ENCODE measurements around the gene P2RY6. TPM values are rescaled to one million over a fixed set of nuclear protein-coding genes. Genes with fewer than 3 reads are reported as not detected.

P2RY6 gene
- total RNA-seq, 1 donor from 2014 or later, result not detected

DNA sequence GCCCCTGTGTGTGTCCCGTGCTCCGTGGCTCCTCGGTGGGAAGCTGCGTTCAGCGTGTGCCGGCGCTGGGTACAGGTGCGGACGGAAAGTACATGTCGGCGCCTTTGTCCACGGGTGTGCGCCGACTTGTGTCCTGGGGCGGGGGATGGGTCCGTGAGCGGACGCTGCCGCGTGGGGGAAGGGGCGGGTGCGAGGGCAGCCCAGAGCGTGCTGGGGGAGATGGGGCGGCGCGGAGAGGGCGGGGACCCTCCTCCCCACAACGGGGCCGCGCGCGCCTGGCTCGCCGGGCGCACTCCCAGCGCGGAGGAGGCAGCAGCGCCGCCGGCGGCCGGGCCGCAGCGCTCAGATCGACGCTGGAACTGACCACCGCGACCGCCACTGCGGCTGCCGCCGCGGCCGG, 70.5 kb downstream of the P2RY6 start:
- no peaks in the 10 kb centered on the region for H3K9me3 Mint-ChIP-seq (ENCODE audit: unreplicated experiment)
- H3K4me3 Mint-ChIP-seq (ENCODE audit: unreplicated experiment), result peak overlapping the region; percentile 35
- H3K4me1 Mint-ChIP-seq (ENCODE audit: unreplicated experiment), result peaks cover 26% of the 10 kb centered on the region
- H3K36me3 Mint-ChIP-seq (ENCODE audit: unreplicated experiment), result peaks cover 2% of the 10 kb centered on the region
- no peak overlapping the region for H3K27ac Mint-ChIP-seq (ENCODE audit: unreplicated experiment)
- TF ChIP-seq, protein P1, sequence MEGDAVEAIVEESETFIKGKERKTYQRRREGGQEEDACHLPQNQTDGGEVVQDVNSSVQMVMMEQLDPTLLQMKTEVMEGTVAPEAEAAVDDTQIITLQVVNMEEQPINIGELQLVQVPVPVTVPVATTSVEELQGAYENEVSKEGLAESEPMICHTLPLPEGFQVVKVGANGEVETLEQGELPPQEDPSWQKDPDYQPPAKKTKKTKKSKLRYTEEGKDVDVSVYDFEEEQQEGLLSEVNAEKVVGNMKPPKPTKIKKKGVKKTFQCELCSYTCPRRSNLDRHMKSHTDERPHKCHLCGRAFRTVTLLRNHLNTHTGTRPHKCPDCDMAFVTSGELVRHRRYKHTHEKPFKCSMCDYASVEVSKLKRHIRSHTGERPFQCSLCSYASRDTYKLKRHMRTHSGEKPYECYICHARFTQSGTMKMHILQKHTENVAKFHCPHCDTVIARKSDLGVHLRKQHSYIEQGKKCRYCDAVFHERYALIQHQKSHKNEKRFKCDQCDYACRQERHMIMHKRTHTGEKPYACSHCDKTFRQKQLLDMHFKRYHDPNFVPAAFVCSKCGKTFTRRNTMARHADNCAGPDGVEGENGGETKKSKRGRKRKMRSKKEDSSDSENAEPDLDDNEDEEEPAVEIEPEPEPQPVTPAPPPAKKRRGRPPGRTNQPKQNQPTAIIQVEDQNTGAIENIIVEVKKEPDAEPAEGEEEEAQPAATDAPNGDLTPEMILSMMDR (IDR thresholded peaks at IDR 0.05), result no peak
- no peaks in the 10 kb centered on the region for H3K27me3 Mint-ChIP-seq (ENCODE audit: unreplicated experiment)
- no peak for DNase-seq (ENCODE audit: extremely low spot score, unreplicated experiment)

DNA sequence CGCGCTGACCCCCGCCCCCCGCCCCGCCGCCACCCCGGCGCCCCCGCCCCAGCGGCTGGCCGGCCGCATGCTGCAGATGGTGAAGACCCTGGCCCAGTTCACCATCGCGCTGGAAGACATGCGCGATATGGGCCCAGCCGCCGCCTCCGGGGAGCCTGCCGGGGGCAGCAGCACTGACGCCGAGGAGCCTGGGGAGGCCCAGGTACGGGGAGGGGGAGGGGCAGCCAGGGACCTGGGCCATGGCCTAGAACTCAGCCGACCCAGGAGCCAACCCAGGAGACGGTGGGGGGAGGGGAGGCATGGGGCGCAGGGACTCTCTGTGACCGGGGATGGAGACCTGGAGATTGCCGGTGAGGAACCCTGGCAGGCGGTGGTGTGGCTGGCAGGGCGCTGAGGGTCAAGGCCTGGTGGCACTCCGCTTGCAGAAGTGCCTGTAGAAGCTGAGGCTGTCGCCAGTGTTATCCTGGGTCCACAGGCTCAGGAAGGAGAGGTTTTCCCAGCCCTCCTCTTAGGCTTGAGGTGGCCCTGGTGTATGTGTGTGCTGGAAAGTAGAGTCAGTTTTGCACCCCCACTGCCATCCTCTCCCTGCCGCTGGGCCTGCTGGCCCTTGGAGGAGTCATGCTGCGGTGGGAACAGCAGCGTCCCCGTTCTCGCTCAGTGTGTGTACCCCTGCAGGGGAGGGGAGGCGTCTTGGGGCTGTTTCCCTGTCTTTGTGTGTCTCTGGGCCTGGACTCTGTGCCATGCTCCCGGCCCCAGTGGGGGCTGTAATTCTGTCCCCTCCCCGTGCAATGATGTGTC, 71.1 kb downstream of the P2RY6 start:
- no peak for DNase-seq (ENCODE audit: extremely low spot score, unreplicated experiment)
- no peak overlapping the region for H3K27ac Mint-ChIP-seq (ENCODE audit: unreplicated experiment)
- H3K36me3 Mint-ChIP-seq (ENCODE audit: unreplicated experiment), result peaks cover 2% of the 10 kb centered on the region

DNA sequence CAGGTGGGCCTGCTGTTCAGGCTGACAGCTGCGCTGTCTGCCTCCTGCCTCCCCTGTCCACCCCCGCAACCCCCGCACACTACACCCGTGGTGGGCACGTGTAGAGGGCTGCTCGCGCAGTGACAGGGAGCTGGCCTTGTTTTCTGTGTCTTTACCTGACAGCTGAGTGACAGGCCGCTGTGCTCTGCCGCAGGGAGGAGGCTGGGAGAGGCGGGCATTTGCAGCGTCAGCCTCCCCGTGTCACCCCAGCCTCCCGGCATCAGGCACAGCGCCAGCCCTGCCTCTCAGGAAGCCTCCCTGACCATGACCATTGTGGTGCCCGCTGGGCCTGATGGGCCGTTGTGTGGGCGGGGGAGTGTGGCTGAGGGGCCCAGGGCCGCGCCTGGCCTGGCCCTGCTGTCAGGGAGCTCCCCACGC, 72.1 kb downstream of the P2RY6 start:
- Mint-ChIP-seq H3K4me1 (ENCODE audit: unreplicated experiment) (peaks cover 19% of the 10 kb centered on the region), H3K9me3 (ENCODE audit: unreplicated experiment) (no peaks in the 10 kb centered on the region), H3K27ac (ENCODE audit: unreplicated experiment) (peak overlapping the region; percentile 23), H3K27me3 (ENCODE audit: unreplicated experiment) (no peaks in the 10 kb centered on the region), H3K36me3 (ENCODE audit: unreplicated experiment) (peaks cover 2% of the 10 kb centered on the region), H3K4me3 (ENCODE audit: unreplicated experiment) (no peak overlapping the region)
- TF ChIP-seq, protein P1 (IDR thresholded peaks at IDR 0.05), result no peak
- DNase-seq (ENCODE audit: extremely low spot score, unreplicated experiment), result no peak

More for the DNA sequence above, 71.1 kb downstream of the P2RY6 start:
- no peaks in the 10 kb centered on the region for H3K27me3 Mint-ChIP-seq (ENCODE audit: unreplicated experiment)
- TF ChIP-seq, protein P1 (IDR thresholded peaks at IDR 0.05), result no peak
- H3K4me3 Mint-ChIP-seq (ENCODE audit: unreplicated experiment), result no peak overlapping the region
- H3K9me3 Mint-ChIP-seq (ENCODE audit: unreplicated experiment), result no peaks in the 10 kb centered on the region
- H3K4me1 Mint-ChIP-seq (ENCODE audit: unreplicated experiment), result peaks cover 22% of the 10 kb centered on the region

DNA sequence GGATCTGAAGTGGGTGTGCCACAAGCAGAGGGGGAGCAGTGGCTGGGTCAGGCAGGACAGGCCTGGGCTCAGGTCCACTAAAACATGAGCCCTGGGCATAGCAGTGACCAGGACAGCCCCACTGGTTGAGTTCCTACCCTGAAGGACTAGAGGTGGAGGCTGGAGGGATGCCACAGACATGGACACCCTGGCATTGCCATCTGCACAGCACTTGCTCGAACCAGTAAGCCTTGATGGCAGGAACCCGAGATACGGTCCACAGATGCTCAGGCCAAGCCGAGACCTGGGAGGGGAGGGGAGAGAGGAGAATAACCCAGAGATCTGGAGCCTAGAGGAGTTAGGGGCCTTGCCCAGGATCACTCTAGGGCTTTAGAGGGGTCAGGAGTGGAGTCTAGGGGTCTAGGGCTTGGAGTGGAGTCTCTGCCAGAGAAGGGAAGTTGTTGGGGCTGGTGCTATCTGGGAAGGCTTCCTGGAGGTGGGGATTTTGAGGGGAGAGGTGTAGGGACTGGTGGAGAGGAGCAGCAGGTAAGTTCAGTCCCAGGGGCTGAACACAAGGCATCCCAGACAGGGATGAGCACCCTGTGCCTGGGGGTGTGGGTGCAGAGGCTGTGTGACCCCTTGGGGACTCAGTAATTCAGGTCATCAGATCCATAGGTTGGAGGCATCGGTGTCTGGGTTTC, 73.5 kb downstream of the P2RY6 start:
- H3K4me1 Mint-ChIP-seq (ENCODE audit: unreplicated experiment), result peaks cover 19% of the 10 kb centered on the region
- H3K27me3 Mint-ChIP-seq (ENCODE audit: unreplicated experiment), result no peaks in the 10 kb centered on the region
- DNase-seq (ENCODE audit: extremely low spot score, unreplicated experiment), result no peak
- H3K36me3 Mint-ChIP-seq (ENCODE audit: unreplicated experiment), result peaks cover 5% of the 10 kb centered on the region
- TF ChIP-seq, protein P1 (IDR thresholded peaks at IDR 0.05), result no peak
- H3K9me3 Mint-ChIP-seq (ENCODE audit: unreplicated experiment), result no peaks in the 10 kb centered on the region
- peak overlapping the region; percentile 63 for H3K27ac Mint-ChIP-seq (ENCODE audit: unreplicated experiment)
- no peak overlapping the region for H3K4me3 Mint-ChIP-seq (ENCODE audit: unreplicated experiment)

Measured in osteocyte (in vitro differentiated cells).